Esophagus muscularis mucosa (tissue), 4 donors: ENCODE data around the gene ST3GAL5.

Experiments
- CTCF ChIP-seq, 3 experiments: fragments of 200-600 bp in 2 of 3; fragments of 450-650 bp in 1 of 3; sonication (generic) in 2 of 3; IDR thresholded peaks; one replicate each; pipeline ENCODE4 v1.5.1; 2017 to 2019; ENCODE audit warnings: antibody characterized with exemption in 3 of 3, mild to moderate bottlenecking in 2 of 3, moderate library complexity in 1 of 3
- EP300 ChIP-seq: sonication (generic); formaldehyde crosslinking; IDR thresholded peaks from one replicate; pipeline ENCODE4 v1.6.1; 2017; ENCODE audit warnings: antibody characterized with exemption
- POLR2A ChIP-seq: fragments of 450-650 bp; IDR thresholded peaks from one replicate; pipeline ENCODE4 v1.6.1; 2017; ENCODE audit warnings: antibody characterized with exemption, moderate library complexity, mild to moderate bottlenecking, low read depth
- POLR2AphosphoS5 ChIP-seq, 2 donors: sonication (generic); formaldehyde crosslinking; IDR thresholded peaks; one replicate each; pipeline ENCODE4 v1.6.1; 2017; ENCODE audit warnings: antibody characterized with exemption in 2 of 2

- TF ChIP-seq CTCF (IDR thresholded peaks at IDR 0.05) = no peak
- no peak for TF ChIP-seq POLR2A
- no peak for TF ChIP-seq POLR2AphosphoS5 (IDR thresholded peaks at IDR 0.05)
- no peak for TF ChIP-seq EP300
Measured at GRCh38 chr2:85926931-85927661, 38.3 kb upstream of the ST3GAL5 start.
